ENCODE data around the gene IL6ST. TPM values are rescaled to one million over a fixed set of nuclear protein-coding genes. Genes with fewer than 3 reads are reported as not detected.

Gene IL6ST
- total RNA-seq, 4 donors from 2014 or later: 51.3 to 179 (median 136) TPM

GRCh38 chr5:55896663-55897062 is 98.1 kb downstream of the IL6ST start:
- DNase-seq: no peak
- H3K9me3 ChIP-seq: no peaks in the 10 kb centered on the region

DNA sequence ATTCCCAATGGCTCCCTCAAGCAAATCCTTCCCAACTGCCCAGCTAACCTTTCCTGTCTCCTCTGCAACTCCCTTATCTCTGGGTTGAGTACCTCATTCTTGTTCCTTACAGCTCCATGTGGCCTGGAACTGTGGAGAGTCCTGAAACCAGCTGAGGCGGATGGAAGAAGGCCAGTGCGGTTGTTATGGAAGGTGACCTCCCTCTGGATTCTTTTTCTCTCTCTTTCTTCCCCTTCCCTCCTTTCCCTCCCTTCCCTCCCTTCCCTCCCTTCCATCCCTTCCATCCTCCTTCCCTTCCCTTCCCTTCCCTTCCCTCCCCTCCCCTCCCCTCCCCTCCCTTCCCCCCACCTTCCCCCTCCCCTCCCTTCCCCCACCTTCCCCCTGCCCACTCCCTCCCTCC is 98.5 kb downstream of the IL6ST start:
- Histone ChIP-seq H3K4me1 (no peaks in the 10 kb centered on the region), H3K9me3 (no peaks in the 10 kb centered on the region), H3K4me3 (no peak overlapping the region), H3K27me3 (no peaks in the 10 kb centered on the region), H3K36me3 (no peaks in the 10 kb centered on the region), H3K27ac (no peak overlapping the region)
- in situ Hi-C loops (cut with MboI; ENCODE audit: low pct_ligation_motif_present in 1 of 4, low pct_unique_long_range_greater_than_20kb in 1 of 4, low sequenced_read_pairs in 3 of 4): no loop called here
- no peak for TF ChIP-seq POLR2A (IDR thresholded peaks at IDR 0.05)
- TF ChIP-seq EP300 (IDR thresholded peaks at IDR 0.05; ENCODE audit: low read depth): no peak
- no peak for TF ChIP-seq POLR2AphosphoS5 (IDR thresholded peaks at IDR 0.05)
- 92 to 98% methylated on average over 2 of the region's 2 CpGs for WGBS, 2 donors (ENCODE audit: low coverage in 1 of 2)
- DNase-seq: no peak
- intact Hi-C loops (cut with DNase I; ENCODE audit: low total_unique reads): no loop called here

More at GRCh38 chr5:55896663-55897062, 98.1 kb downstream of the IL6ST start:
- H3K36me3 ChIP-seq: no peaks in the 10 kb centered on the region
- TF ChIP-seq POLR2AphosphoS5 (IDR thresholded peaks at IDR 0.05): no peak
- no peak for TF ChIP-seq EP300 (IDR thresholded peaks at IDR 0.05; ENCODE audit: low read depth)
- TF ChIP-seq POLR2A (IDR thresholded peaks at IDR 0.05): no peak
- no peak for TF ChIP-seq CTCF (IDR thresholded peaks at IDR 0.05)
- in situ Hi-C loops (cut with MboI; ENCODE audit: low pct_ligation_motif_present in 1 of 4, low pct_unique_long_range_greater_than_20kb in 1 of 4, low sequenced_read_pairs in 3 of 4): no loop called here
- H3K27ac ChIP-seq: no peak overlapping the region
- H3K4me3 ChIP-seq: no peak overlapping the region
- intact Hi-C loops (cut with DNase I; ENCODE audit: low total_unique reads): no loop called here
- H3K4me1 ChIP-seq: no peaks in the 10 kb centered on the region
- WGBS, 2 donors (ENCODE audit: low coverage in 1 of 2): 100% methylated on average over 2 of the region's 2 CpGs; no CpG with 5 or more reads in 1 of the 2 donors
- H3K27me3 ChIP-seq: no peaks in the 10 kb centered on the region

- H3K4me1 ChIP-seq: no peaks in the 10 kb centered on the region
- in situ Hi-C loops (cut with MboI; ENCODE audit: low pct_ligation_motif_present in 1 of 4, low pct_unique_long_range_greater_than_20kb in 1 of 4, low sequenced_read_pairs in 3 of 4) (no loop called here), intact Hi-C loops (cut with DNase I; ENCODE audit: low total_unique reads) (no loop called here)
- H3K27ac ChIP-seq: no peak overlapping the region
- TF ChIP-seq CTCF (IDR thresholded peaks at IDR 0.05) (no peak), EP300 (IDR thresholded peaks at IDR 0.05; ENCODE audit: low read depth) (no peak), POLR2AphosphoS5 (IDR thresholded peaks at IDR 0.05) (no peak), POLR2A (IDR thresholded peaks at IDR 0.05) (no peak)
- H3K27me3 ChIP-seq: no peaks in the 10 kb centered on the region
- H3K4me3 ChIP-seq: no peak overlapping the region
- DNase-seq: no peak
- 87 to 91% methylated on average over 3 of the region's 3 CpGs for WGBS, 2 donors (ENCODE audit: low coverage in 1 of 2)
- H3K9me3 ChIP-seq: no peaks in the 10 kb centered on the region
- H3K36me3 ChIP-seq: no peaks in the 10 kb centered on the region
Measured at GRCh38 chr5:55895346-55895745, 99.4 kb downstream of the IL6ST start.

- DNase-seq: no peak
- H3K36me3 ChIP-seq: no peaks in the 10 kb centered on the region
- no peak overlapping the region for H3K4me3 ChIP-seq
- H3K4me1 ChIP-seq: no peaks in the 10 kb centered on the region
- no peak overlapping the region for H3K27ac ChIP-seq
- in situ Hi-C loops (cut with MboI; ENCODE audit: low pct_ligation_motif_present in 1 of 4, low pct_unique_long_range_greater_than_20kb in 1 of 4, low sequenced_read_pairs in 3 of 4): no loop called here
- 65 to 77% methylated on average over 3 of the region's 3 CpGs for WGBS, 2 donors (ENCODE audit: low coverage in 1 of 2)
- H3K9me3 ChIP-seq: no peaks in the 10 kb centered on the region
- TF ChIP-seq POLR2A (IDR thresholded peaks at IDR 0.05): no peak
- no peak for TF ChIP-seq CTCF (IDR thresholded peaks at IDR 0.05)
- TF ChIP-seq POLR2AphosphoS5 (IDR thresholded peaks at IDR 0.05): no peak
- TF ChIP-seq EP300 (IDR thresholded peaks at IDR 0.05; ENCODE audit: low read depth): no peak
- intact Hi-C loops (cut with DNase I; ENCODE audit: low total_unique reads): no loop called here
- H3K27me3 ChIP-seq: no peaks in the 10 kb centered on the region
Measured at GRCh38 chr5:55894135-55894534, 100.6 kb downstream of the IL6ST start.

GRCh38 chr5:55892479-55892878 is 102.3 kb downstream of the IL6ST start:
- Histone ChIP-seq H3K4me3 (no peak overlapping the region), H3K27ac (no peak overlapping the region), H3K9me3 (no peaks in the 10 kb centered on the region), H3K27me3 (no peaks in the 10 kb centered on the region), H3K4me1 (no peaks in the 10 kb centered on the region), H3K36me3 (no peaks in the 10 kb centered on the region)
- intact Hi-C loops (cut with DNase I; ENCODE audit: low total_unique reads) (no loop called here), in situ Hi-C loops (cut with MboI; ENCODE audit: low pct_ligation_motif_present in 1 of 4, low pct_unique_long_range_greater_than_20kb in 1 of 4, low sequenced_read_pairs in 3 of 4) (no loop called here)
- 64% methylated on average over 2 of the region's 2 CpGs; no CpG with 5 or more reads in 1 of the 2 donors for WGBS, 2 donors (ENCODE audit: low coverage in 1 of 2)
- TF ChIP-seq POLR2AphosphoS5 (IDR thresholded peaks at IDR 0.05) (no peak), EP300 (IDR thresholded peaks at IDR 0.05; ENCODE audit: low read depth) (no peak)
- no peak for DNase-seq

All from transverse colon (tissue), 4 donors.